ENCODE data around the gene OPALIN. TPM values are rescaled to one million over a fixed set of nuclear protein-coding genes. Genes with fewer than 3 reads are reported as not detected.

OPALIN gene
- total and polyA plus RNA-seq, 10 of the 15 experiments (the other 5 are each of a cell fraction or from before 2014, with no cell fraction given), result not detected

GRCh38 chr10:96345222-96345621 is 13.6 kb downstream of the OPALIN start:
- intact Hi-C loops (cut with micrococcal nuclease; ENCODE audit: unreplicated experiment), result no loop called here
- Histone ChIP-seq H3K79me2 (ENCODE audit: control insufficient read depth, insufficient read depth, low read length) (no peaks in the 10 kb centered on the region), H3K27me3 (replicated peaks in 1 of 2; ENCODE audit: control insufficient read depth in 2 of 2, insufficient read depth in 2 of 2, low read length in 1 of 2) (no peaks in the 10 kb centered on the region), H3K27ac (ENCODE audit: control insufficient read depth, insufficient read depth) (no peak overlapping the region), H2AFZ (ENCODE audit: control insufficient read depth, low read depth, low read length) (no peak overlapping the region), H3K4me2 (ENCODE audit: control insufficient read depth, insufficient read depth) (no peak overlapping the region), H3K4me3 (no peak overlapping the region), H4K20me1 (ENCODE audit: control insufficient read depth, insufficient read depth) (no peaks in the 10 kb centered on the region), H3K4me1 (ENCODE audit: control insufficient read depth, insufficient read depth, low read length) (no peaks in the 10 kb centered on the region), H3K36me3 (ENCODE audit: control insufficient read depth in 2 of 2, insufficient read depth in 2 of 2, low read length in 1 of 2) (no peaks in the 10 kb centered on the region), H3K9me3 (replicated peaks; ENCODE audit: control insufficient read depth, insufficient read depth, low read length) (peaks cover 8% of the 10 kb centered on the region; the same call in 1 of the 3 replicates), H3K9ac (ENCODE audit: control insufficient read depth, insufficient read depth, low read length) (no peak overlapping the region)
- ChIA-PET SMC1A (ENCODE audit: uncharacterized antibody, unreplicated experiment) (no interaction called here), RAD21 (ENCODE audit: unreplicated experiment) (no interaction called here), CTCF (no interaction called here), POLR2A (no interaction called here)
- FAIRE-seq (no peak), DNase-seq (ENCODE audit: low read depth, low spot score) (no peak), ATAC-seq (no peak)
- 29% methylated on average over 2 of the region's 2 CpGs for WGBS (ENCODE audit: insufficient coverage, insufficient replicate concordance, low lambda C conversion rate, missing lambda C conversion rate)
- in situ Hi-C loops (cut with MboI), result no loop called here
- no TSS peak for BruUV-seq (replicated peaks)
- no peak for TF ChIP-seq SRF (IDR thresholded peaks at IDR 0.05; ENCODE audit: low read depth in 2 of 2, low read length in 2 of 2)
- no peak for TF ChIP-seq RAD51 (IDR thresholded peaks at IDR 0.05)
- no peak for TF ChIP-seq PRDM15 (CRISPR knock-in tag; IDR thresholded peaks at IDR 0.05)
- no peak for TF ChIP-seq RCOR1 (conservative IDR thresholded peaks at IDR 0.05; ENCODE audit: low read depth, low read length)
- TF ChIP-seq ZZZ3 (IDR thresholded peaks at IDR 0.05; ENCODE audit: control insufficient read depth, insufficient read length, low read depth), result no peak
- no peak for TF ChIP-seq ZSCAN29 (IDR thresholded peaks at IDR 0.05)
- no peak for TF ChIP-seq PKNOX1 (IDR thresholded peaks at IDR 0.05)
- no peak for TF ChIP-seq TAF1 (IDR thresholded peaks at IDR 0.05; ENCODE audit: borderline replicate concordance, low read depth, low read length)
- TF ChIP-seq BACH1 (IDR thresholded peaks at IDR 0.05; ENCODE audit: borderline replicate concordance), result no peak
- TF ChIP-seq NR2C1 (IDR thresholded peaks at IDR 0.05), result no peak
- TF ChIP-seq IKZF1 (conservative IDR thresholded peaks at IDR 0.05), result no peak
- TF ChIP-seq STAT1 (conservative IDR thresholded peaks at IDR 0.05), result no peak
- TF ChIP-seq USF1 (IDR thresholded peaks at IDR 0.05; ENCODE audit: borderline replicate concordance, extremely low read length, insufficient read depth, low read depth, low read length), result no peak
- TF ChIP-seq TCF7 (IDR thresholded peaks at IDR 0.05; ENCODE audit: borderline replicate concordance), result no peak
- no peak for TF ChIP-seq ZBTB40 (IDR thresholded peaks at IDR 0.05; ENCODE audit: borderline replicate concordance)

Measured in GM12878 (cell line).